PC-3 (cell line): ENCODE results near the gene NRM. TPM values are rescaled to one million over a fixed set of nuclear protein-coding genes. Genes with fewer than 3 reads are reported as not detected.
A peak's percentile ranks its signal among the peaks of the same experiment; 100 is the strongest.

Experiments
- ATAC-seq: fragments of 200-7000 bp; cut with Tn5 transposase; 2 replicates; pipeline ENCODE4 v1.9.1; 2020; ENCODE audit warnings: mild to moderate bottlenecking, moderate library complexity
- BruUV-seq: library from RNA; stranded (reverse); fragments of 400-500 nt; replicated peaks from 2 replicates; lab custom pipeline; 2021; lab: Mats Ljungman, UMichigan
- CTCF ChIA-PET: fragments of 300-600 bp; sonication (Branson Sonifier 250); formaldehyde crosslinking; loops from one replicate; lab custom pipeline; 2022; ENCODE audit warnings: antibody characterized with exemption; lab: Charles Lee
- POLR2A ChIA-PET: fragments of 300-600 bp; sonication (Branson Sonifier 250); formaldehyde crosslinking; loops from one replicate; lab custom pipeline; 2022; ENCODE audit warnings: antibody characterized with exemption; ENCODE audit not compliant: unreplicated experiment; lab: Charles Lee
- DNase-seq: peaks from one replicate; pipeline ENCODE4 v3.0.0-alpha.2; 2015
- H2AFZ ChIP-seq: fragments of 300-600 bp; sonication (generic); 2 replicates; pipeline ENCODE4 v1.6.0; 2016; ENCODE audit warnings: antibody characterized with exemption, low read length
- H3F3A ChIP-seq: fragments of 300-600 bp; sonication (generic); one replicate; pipeline ENCODE4 v1.6.0; 2017; ENCODE audit warnings: antibody characterized with exemption, low read length, control low read depth, mild to moderate bottlenecking; ENCODE audit not compliant: unreplicated experiment
- H3K27ac ChIP-seq: fragments of 300-600 bp; sonication (generic); 2 replicates; pipeline ENCODE4 v1.5.1; 2016; ENCODE audit warnings: mild to moderate bottlenecking, low read length
- H3K27me3 ChIP-seq: fragments of 300-600 bp; sonication (generic); 2 replicates; pipeline ENCODE4 v1.6.1; 2016; ENCODE audit warnings: low read length, mixed read lengths
- H3K36me3 ChIP-seq: fragments of 300-600 bp; sonication (generic); 2 replicates; pipeline ENCODE4 v1.6.1; 2016; ENCODE audit warnings: low read depth, mixed run types, low read length, mixed read lengths
- H3K4me1 ChIP-seq: fragments of 300-600 bp; sonication (generic); 2 replicates; pipeline ENCODE4 v1.5.1; 2016; ENCODE audit warnings: low read length; ENCODE audit not compliant: insufficient read depth
- H3K4me2 ChIP-seq: fragments of 300-600 bp; sonication (generic); 2 replicates; pipeline ENCODE4 v1.6.0; 2016; ENCODE audit warnings: low read length
- H3K4me3 ChIP-seq: fragments of 300-600 bp; sonication (generic); 2 replicates; pipeline ENCODE4 v1.5.1; 2016; ENCODE audit warnings: mild to moderate bottlenecking, low read length, mixed read lengths
- H3K79me2 ChIP-seq: fragments of 300-600 bp; sonication (generic); 2 replicates; pipeline ENCODE4 v1.6.1; 2017; ENCODE audit warnings: low read length, mixed read lengths
- H3K9ac ChIP-seq: fragments of 300-600 bp; sonication (generic); 2 replicates; pipeline ENCODE4 v1.6.0; 2016; ENCODE audit warnings: mild to moderate bottlenecking, low read length
- H3K9me2 ChIP-seq: fragments of 300-600 bp; sonication (generic); replicated peaks from 2 replicates; pipeline ENCODE4 v1.6.1; 2016; ENCODE audit warnings: mixed run types, low read length, mixed read lengths
- H3K9me3 ChIP-seq: fragments of 300-600 bp; sonication (generic); 2 replicates; pipeline ENCODE4 v1.6.1; 2016; ENCODE audit warnings: low read length, mixed read lengths
- H4K20me1 ChIP-seq: fragments of 300-600 bp; sonication (generic); 2 replicates; pipeline ENCODE4 v1.6.1; 2016; ENCODE audit warnings: low read length, mixed read lengths
- CTCF ChIP-seq: fragments of 300-600 bp; sonication (generic); conservative IDR thresholded peaks from 2 replicates; pipeline ENCODE4 v1.5.1; 2017; ENCODE audit warnings: antibody characterized with exemption, low read depth, mild to moderate bottlenecking, low read length
- EZH2 ChIP-seq: fragments of 300-600 bp; sonication (generic); IDR thresholded peaks from one replicate; pipeline ENCODE4 v1.6.1; 2017; ENCODE audit warnings: antibody characterized with exemption, mild to moderate bottlenecking, low read length; ENCODE audit not compliant: unreplicated experiment
- EZH2phosphoT487 ChIP-seq: fragments of 300-600 bp; sonication (generic); IDR thresholded peaks from 2 replicates; pipeline ENCODE4 v1.6.1; 2018; ENCODE audit warnings: mild to moderate bottlenecking, antibody characterized with exemption, low read length, borderline replicate concordance
- intact Hi-C: fragments of 100-400 bp; cut with micrococcal nuclease; formaldehyde crosslinking; loops from 2 replicates; pipeline ENCODE4 v1.9.0; 2023
- total RNA-seq: library from RNA; depleted of rRNA; stranded (reverse); fragments of >200 nt; gene quantifications from 2 replicates; pipeline ENCODE4 v1.2.3, GENCODE V29; 2014

The NRM gene
- total RNA-seq, 1 experiment from 2014 or later = 8.5 TPM

- Histone ChIP-seq H3K36me3 (peaks cover 21% of the 10 kb centered on the region), H3K9me3 (no peaks in the 10 kb centered on the region), H3K27me3 (no peaks in the 10 kb centered on the region), H3K4me1 (peaks cover 30% of the 10 kb centered on the region), H3K79me2 (peaks cover 58% of the 10 kb centered on the region), H3K4me3 (peak overlapping the region; percentile 71), H3K9ac (peak overlapping the region; percentile 92), H4K20me1 (peaks cover 4% of the 10 kb centered on the region), H3F3A (peaks cover 5% of the 10 kb centered on the region), H3K4me2 (peak overlapping the region; percentile 82), H2AFZ (peak overlapping the region; percentile 90), H3K27ac (peak overlapping the region; percentile 89), H3K9me2 (no peaks in the 10 kb centered on the region)
- POLR2A ChIA-PET = interaction anchor here (0.5 to 1.0 kb wide), 5 partner anchors 12 to 99 kb away, joined by 3 to 7 read pairs (median 5); partner anchors contain the start of genes MRPS18B and NRM
- TSS peak; percentile 63 for BruUV-seq
- ATAC-seq = no peak
- CTCF ChIA-PET = interaction anchor here (0.7 to 1.1 kb wide), 2 partner anchors 26 to 29 kb away, joined by 3 to 4 read pairs; partner anchors contain the start of gene NRM
- no peak for DNase-seq
- TF ChIP-seq EZH2phosphoT487 = no peak
- TF ChIP-seq CTCF = no peak
- no peak for TF ChIP-seq EZH2
- intact Hi-C loops = loop anchor here (1.0 kb wide), 1 partner anchor 30 kb away; no protein-coding TSS in a partner anchor
Observed at GRCh38 chr6:30716879-30717128, 26.0 kb upstream of the NRM start.

- Histone ChIP-seq H2AFZ (no peak overlapping the region), H3K36me3 (peaks cover 19% of the 10 kb centered on the region), H3K9ac (no peak overlapping the region), H3K4me3 (no peak overlapping the region), H4K20me1 (no peaks in the 10 kb centered on the region), H3K9me3 (no peaks in the 10 kb centered on the region), H3F3A (no peaks in the 10 kb centered on the region), H3K9me2 (no peaks in the 10 kb centered on the region), H3K4me2 (no peak overlapping the region), H3K27me3 (no peaks in the 10 kb centered on the region), H3K79me2 (peaks cover 35% of the 10 kb centered on the region), H3K27ac (no peak overlapping the region), H3K4me1 (peaks cover 26% of the 10 kb centered on the region)
- intact Hi-C loops = no loop called here
- no peak for ATAC-seq
- ChIA-PET POLR2A (no interaction called here), CTCF (no interaction called here)
- TF ChIP-seq CTCF (no peak), EZH2phosphoT487 (no peak), EZH2 (no peak)
- no peak for DNase-seq
- BruUV-seq = no TSS peak
Observed at GRCh38 chr6:30714263-30714662, 23.5 kb upstream of the NRM start.

GRCh38 chr6:30712441-30712945, 21.7 kb upstream of the NRM start:
- H3K36me3 ChIP-seq = peaks cover 22% of the 10 kb centered on the region
- no peaks in the 10 kb centered on the region for H4K20me1 ChIP-seq
- H3K4me2 ChIP-seq = no peak overlapping the region
- H3K9me3 ChIP-seq = no peaks in the 10 kb centered on the region
- peaks cover 21% of the 10 kb centered on the region for H3K79me2 ChIP-seq
- CTCF ChIA-PET = no interaction called here
- intact Hi-C loops = no loop called here
- TF ChIP-seq EZH2 (no peak), CTCF (no peak), EZH2phosphoT487 (no peak)
- H2AFZ ChIP-seq = no peak overlapping the region
- POLR2A ChIA-PET = interaction anchor here (0.6 kb wide), 1 partner anchor 95 kb away, joined by 3 read pairs; the partner anchor contains the start of genes MRPS18B and PPP1R10
- ATAC-seq (no peak), DNase-seq (no peak)
- H3K9me2 ChIP-seq = no peaks in the 10 kb centered on the region
- H3K27me3 ChIP-seq = no peaks in the 10 kb centered on the region
- BruUV-seq = no TSS peak
- H3F3A ChIP-seq = no peaks in the 10 kb centered on the region
- no peak overlapping the region for H3K27ac ChIP-seq
- H3K4me3 ChIP-seq = no peak overlapping the region
- H3K9ac ChIP-seq = no peak overlapping the region
- peaks cover 12% of the 10 kb centered on the region for H3K4me1 ChIP-seq
